ENCODE data around the gene CRYL1.

CRYL1 gene

DNA sequence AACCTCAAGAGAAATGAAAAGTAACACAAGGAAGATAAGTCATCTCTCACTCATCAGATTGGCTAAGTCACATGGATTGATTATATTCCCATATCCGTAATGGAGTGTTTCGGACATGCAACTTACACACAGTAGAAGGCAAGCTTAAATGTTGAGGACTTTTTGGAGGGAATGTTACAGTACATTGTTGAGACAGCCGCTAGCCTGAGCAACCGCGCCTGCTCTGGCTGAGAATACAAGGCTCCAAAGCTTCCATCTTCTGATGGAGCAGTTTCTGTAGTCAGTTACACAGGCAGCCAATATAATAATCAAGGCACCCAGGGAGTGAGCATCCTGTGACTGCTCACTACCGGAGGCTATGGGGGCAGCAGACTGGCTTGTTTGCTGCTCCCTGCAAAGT, 1.0 kb upstream of the CRYL1 start:
- DNase-seq, result no peak

DNA sequence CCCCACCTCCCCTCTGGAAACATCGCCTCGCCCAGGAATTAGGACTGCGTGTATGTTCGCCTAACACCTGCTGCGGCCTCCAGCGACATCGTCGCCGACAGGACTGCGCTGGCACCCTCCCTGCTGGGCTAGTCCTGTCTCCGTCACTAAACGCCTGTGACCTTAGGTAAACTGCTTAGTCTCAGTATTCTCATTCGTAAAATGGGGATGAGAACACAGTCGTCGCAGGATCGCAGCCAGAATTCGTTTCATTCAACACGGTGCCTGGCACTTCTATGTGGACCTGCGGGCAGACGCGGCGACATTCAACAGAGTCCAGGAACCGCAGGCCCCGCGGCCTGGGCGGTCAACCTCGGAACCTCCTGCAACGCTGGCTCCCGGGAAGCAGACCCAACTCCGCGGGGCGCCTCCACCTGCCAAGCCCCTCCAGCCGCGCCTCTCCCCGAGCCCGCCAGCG, 485 bp downstream of the CRYL1 start:
- DNase-seq, result peak; percentile 10

DNA sequence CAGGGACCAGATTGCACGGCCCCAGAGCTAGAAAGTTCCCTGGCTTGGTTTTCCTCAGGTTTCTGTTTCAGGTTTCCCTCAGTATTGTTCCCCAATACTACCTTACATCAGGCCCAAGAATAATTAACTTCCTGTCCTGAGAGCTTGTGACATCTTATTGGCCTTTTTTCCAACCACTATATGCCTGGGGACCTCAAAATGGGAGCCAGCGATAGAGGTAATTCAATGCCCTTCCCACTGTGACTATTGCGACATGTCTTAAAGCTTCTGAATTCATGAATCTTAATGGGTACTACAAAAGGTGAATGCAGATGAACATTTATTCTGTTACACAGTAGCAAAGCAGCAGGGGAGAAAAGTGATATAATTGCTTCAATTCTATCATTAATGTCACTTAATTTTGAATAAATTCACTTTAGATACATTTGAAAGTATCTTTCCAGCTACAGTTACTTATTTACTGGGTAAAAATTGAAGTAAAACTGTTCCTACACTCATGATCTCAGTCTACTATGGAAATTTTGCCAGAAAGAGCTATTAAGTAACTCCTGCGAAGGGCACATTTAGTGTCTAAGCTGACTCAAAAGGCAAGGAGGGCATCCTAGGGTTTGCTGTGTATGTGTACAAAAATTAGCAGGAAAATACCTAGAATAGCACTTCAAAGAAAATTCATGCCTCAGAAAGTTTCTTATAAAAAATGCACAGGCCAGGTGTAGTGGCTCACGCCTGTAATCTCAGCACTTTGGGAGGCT, 4.1 kb downstream of the CRYL1 start:
- DNase-seq, result no peak

DNA sequence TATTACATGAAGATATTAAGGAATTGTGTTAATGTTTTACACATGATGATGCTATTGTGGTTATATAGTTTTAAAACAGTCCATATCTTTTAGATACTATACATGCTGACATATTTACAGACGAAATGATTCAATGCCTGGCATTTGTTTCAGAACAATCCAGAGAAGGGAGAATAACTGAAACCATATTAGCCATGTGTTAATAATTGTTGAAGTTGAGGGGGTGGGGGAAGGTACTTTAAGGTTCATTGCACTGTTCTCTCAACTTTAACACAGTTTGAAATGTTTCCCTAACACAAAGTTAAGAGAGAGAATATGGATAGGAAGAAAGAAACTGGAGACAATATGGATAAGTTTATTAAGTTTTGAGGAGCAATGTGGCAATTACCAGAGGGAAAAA, 5.8 kb downstream of the CRYL1 start:
- DNase-seq, result no peak

DNA sequence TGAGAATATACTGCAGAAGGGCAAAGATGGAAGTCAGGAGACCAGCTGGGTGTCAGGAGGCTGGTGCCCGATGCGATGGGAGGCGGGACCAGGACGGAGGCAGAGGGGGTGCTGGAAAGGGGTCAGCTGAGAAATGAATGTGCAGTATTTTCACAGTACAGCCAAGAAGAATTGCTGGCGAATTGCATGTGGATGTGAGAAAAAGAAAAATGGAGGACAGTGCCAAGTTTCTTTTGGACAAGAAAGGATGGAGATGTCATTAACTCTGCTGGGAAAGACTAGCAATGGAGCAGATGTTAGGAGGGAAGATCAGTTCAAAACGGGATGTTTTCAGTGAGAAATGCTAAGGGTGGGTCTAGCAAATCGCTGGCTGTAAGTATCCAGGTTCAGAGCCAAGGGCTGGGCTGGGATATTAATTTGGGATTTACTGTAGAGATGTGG, 7.0 kb downstream of the CRYL1 start:
- DNase-seq, result no peak

DNA sequence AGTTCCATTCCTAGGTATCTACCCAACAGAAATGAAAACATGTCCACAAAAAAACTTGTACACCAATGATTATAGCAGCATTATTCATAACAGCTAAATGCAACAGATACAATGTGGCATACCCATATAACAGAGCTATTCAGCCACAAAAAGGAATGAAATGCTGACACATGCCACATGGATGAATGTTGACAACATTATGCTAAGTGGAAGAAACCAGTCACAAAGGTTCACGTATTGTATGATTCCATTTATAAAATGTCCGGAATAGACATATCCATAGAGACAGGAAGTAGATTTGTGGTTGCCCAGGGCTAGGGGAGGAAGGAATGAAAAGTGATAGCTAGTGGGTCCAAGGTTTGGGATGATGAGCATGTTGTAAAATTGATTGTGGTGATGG, 10.8 kb downstream of the CRYL1 start:
- no peak for DNase-seq

DNA sequence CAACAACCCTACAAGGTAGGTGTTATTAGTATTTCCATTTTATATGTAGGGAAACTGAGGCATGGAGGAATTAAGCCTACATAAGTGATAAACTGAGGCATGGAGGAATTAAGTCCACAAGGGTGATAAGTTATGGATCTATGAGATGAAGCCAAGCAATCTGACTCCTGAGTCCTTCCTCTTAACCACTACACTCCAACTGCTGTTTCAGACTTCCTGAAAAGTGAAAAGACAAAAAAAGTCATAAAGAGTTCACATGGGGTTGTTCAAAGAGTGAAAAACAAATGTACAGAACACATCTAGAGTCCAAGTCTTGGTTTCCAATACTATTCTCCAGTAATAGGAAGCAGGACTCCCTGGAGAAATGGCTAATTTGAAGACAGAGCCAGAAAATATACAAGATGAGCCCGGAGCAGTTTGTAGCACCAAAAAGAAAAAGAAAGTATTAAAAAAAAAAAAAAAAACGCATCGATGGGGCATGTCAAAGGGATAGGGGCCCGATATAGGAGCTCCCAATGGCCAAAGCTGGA, 12.1 kb downstream of the CRYL1 start:
- no peak for DNase-seq

DNA sequence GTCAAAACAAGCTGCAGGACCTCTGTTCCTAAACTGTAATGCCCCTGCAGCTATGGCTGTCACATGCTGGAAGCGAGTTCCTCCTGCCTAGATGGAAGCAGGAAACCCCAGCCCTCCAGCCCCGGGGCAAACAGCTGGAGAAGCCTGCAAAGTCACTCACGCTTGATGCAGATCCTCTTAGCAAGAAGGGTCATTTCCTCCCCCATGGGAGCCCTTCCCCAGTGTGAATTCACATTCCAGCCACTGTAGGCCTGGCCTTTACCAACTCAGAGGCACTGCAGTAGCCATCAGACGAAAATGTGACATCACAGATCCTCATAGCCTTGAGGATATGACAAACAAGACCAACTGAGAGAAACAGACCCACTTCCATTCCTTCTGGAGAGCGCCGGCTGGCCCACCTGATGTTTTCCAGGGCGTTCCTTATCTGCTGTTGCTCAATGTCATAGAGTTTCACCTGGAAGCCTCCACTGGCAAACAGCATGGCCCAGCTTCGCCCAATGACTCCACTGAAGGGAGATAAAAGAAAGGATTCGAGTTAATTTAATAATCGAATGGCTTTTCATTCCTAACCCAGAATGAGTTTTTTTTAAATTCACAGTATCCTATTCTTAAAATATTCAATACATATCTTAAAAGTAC, 13.5 kb downstream of the CRYL1 start:
- no peak for DNase-seq

DNA sequence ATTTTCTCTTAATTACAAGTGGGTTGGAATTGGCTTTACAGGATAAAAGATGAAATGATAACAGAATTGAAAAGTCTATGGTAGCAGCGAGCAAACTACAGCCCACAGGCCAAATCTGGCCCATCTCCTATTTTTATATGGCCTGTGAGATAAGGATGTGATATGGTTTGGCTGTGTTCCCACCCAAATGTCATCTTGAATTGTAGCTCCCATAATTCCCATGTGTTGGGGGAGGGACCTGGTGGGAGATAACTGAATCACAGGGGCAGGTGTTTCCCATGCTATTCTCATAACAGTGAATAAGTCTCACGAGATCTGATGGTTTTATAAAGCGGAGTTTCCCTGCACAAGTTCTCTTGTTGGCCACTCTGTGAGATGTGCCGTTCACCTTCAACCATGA, 19.0 kb downstream of the CRYL1 start:
- no peak for DNase-seq

DNA sequence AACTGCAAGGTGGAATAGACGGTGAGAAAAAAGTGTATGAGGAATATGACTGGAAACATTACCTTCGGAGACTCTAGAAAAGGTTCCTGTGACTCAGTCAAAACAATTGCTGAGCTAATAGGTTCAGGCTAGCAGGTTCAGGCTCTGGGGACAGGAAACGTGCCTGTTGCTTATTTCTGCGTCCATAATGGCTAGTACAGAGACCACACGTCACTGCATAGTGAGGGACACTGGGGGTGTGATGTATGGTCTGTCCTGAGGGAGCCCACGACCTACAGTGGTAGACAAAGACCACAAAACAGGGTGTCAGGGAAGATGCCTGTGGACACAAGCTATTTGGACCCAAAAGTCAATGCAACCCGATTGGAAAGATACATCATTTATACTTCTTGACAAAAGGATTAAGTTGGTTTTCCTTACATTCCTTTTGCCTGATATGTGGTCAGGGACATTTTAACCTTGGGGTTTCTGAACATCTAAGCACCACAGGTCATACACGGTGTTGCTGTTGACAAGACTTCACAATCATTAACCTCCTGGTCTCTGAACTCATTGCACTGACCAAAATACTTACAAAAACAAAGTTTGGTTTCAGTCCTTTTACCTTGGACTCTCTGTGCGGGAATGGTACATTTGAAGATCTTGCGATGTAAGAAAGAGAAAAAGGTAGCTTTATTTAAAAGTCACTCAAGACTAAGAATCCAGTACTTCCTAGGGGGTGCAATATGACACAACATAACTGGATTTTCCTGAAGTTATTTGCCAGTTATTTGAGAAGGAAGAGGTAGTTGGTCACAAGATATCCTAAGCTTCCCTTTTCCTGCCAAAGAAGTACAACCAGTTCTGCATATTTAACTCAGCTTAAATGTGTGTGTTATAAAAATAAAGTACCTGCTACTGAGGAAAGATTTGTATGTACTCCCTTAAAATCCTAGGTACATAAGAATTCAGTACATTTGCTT, 20.0 kb downstream of the CRYL1 start:
- no peak for DNase-seq

DNA sequence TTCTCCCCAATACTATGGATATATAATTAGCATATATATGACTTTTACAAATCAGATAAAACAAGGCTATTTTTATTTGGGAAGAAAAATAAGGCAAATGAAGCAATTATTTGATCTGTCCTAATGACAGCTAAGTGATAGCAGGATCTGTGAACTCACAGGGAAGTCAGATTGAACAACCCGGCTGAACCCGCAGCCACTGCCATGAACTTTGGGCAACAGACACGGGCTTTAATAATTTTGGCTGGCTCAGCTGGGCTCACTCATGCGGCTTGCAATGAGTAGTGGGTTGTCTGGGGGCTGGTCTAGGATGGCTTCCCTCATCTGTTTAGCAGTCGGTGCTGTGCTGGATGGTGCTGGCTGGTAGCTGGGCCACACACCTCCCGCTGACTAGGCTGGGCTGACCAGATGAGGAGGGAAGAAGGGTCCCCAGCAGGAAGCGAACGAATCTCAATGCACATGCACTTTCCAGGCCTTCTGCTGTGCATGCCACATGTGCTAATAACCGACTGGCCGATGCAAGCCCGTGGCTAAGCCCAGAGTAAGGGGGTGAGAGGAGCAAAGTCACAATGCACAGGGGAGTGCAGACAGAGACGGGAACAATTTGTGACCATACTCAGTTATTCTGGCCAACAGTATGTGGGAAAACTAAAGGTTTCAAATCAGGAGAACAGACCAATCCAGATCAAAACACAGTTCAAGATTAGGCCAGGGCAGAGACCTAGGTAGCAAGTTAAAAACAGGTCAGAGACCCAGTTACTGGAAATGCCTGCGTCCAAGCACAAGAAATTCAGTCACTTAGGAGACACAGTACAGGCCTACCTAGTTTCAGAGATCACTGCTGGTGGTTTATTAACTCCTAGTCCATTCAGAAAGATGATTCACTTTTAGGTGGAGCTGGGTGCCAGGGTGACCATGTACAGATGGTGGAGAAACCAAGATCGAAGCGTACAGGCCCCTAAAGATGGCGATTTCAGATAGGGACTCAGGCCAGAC, 22.3 kb downstream of the CRYL1 start:
- DNase-seq, result no peak

DNA sequence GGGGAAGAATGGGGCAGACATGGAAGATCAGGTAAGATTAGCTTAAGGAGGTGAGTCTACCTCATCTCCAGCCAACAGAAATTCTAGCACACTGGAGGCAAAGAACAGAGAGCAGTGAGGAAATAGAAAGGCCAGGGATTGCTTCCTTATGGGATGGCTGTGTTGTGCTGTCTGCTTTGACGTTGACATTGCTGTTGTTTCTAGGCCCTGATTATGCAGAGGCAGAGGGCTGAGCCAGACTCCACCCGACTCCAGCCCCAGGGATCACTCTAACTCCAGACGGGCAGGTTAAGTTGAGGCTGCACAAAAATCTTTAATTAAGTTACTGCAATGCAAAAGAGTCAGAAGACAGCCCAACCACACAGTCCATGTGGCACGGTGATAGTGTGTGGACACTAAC, 24.1 kb downstream of the CRYL1 start:
- DNase-seq, result no peak

DNA sequence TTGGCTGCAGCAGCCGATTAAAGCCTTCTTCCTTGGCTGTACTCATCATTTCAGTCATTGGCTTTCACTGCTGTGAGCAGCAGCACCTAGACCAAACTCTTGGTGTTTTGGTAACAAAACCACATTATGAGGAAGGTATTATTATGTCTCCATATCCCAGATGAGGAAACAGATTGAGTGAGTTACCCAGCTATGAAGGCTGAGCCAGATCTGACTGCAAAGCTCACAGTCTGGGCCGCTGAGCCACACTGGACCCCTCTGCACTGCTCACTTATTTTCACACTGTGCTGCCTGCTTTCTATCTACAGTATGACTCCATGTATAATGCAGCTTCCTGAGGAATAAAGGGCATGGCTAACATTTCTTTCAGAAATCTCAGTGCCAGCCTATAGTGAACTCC, 24.5 kb downstream of the CRYL1 start:
- DNase-seq, result no peak

DNA sequence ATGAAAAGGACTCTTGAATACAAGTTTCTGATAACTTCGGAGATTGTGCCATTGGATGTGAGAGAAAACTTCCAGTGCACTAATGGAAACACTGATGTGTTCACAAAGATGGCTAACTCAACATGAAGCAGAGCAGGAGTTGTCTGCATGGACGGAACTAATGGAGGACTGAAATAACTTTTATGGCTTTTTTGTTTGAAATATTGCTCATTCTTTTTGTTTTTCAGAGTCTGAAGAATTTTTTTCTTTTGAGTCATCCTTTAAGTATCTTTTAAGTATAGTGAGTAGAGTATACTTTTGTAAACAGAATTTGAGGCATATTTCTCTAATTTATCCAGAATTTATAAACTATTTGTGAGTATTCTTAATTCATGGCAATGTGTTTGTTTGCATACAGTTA, 25.7 kb downstream of the CRYL1 start:
- no peak for DNase-seq

DNA sequence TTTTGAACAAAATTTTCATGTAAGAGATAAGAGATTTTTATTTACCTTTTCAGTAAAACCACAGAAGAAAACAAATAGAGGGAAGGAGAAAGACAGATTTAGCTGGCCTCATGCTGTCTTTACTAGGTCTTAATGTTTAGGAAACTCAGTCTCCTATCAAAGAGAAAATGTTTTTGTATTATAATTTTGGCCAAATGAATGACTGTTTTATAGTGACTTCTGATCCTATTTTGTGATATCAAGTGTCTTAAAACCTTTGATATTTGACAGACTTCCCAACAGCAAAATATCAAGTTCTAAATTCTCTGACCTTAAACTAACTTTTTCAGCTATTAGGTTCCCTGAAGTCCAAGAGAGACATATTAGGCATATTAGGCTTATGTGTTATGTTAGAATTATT, 27.0 kb downstream of the CRYL1 start:
- DNase-seq, result no peak

DNA sequence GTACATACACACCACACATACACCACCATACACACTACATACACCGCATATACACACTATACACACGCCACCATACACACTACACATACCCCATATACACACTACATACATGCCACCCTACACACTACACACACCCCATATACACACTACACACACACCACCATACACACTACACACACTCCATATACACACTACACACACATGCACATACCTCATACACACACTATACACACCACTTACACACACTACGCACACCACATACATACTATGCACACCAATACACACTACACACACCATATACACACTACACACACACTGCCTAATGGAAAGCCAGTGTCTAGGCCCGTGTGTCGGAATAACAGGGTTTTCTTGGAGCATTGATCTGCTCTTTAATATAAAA, 27.5 kb downstream of the CRYL1 start:
- no peak for DNase-seq

DNA sequence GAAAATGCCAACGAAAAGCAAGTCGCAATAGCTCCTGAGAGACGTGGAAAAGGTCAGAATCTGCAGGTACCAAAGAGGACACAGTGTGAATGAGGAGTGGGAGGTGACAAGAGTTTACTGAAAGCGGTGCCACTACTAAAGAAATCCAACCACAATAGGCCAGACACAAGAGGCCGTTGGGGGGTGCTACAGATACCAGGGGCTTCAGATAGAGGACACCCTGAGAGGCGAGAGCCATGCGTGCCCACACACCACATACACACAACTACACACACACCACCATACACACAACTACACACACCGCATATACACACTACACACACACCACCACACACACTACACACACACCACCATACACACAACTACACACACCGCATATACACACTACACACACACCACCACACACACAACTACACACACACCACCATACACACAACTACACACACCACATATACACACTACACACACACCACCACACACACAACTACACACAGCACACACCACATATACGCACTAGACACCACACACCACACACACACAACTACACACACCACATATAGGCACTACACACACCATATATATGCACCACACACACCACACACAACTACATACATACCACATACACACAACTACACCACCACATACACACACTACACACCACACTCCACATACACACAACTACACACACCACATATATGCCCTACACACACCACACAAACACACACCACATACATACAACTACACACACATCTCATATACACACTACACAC, 28.5 kb downstream of the CRYL1 start:
- no peak for DNase-seq

DNA sequence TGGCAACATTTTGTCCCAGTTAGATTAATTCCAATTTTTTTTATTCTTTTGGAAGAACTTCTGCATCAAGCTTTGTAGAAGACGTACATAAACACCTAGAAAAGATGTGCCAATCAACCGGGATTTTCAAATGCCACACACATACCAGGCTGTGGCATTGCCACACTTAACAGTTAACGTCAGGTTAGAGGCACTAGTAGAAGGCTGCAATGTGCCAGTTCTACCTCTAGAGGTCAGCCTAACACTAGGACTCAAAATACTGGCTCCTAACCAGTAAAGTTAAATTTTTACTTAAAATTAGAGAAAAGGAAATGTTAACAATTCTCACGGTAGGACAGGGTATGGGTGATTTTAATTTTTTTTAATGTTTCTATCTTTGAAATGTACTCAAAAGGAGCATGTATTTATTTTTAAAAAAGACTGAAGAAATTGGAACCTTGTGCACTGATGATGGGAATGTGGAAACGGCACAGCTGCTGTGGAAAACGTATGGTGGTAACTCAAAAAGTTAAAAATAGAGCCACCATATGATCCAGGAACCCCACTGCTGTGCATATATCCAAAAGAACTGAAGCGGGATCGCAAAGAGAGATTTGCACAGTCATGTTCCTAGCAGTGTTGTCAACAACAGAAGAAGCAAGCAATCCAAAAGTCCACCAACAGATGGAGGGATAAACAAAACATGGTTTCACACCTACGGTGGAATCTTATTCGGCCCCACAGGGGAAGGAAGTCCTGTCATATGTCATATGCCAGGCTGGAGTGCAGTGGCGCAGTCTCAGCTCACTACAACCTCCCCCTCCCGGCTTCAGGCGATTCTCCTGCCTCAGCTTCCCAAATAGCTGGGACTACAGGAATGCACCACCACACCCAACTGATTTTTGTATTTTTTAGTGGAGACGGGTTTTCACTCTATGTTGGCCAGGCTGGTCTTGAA, 30.3 kb downstream of the CRYL1 start:
- DNase-seq, result peak; percentile 34

DNA sequence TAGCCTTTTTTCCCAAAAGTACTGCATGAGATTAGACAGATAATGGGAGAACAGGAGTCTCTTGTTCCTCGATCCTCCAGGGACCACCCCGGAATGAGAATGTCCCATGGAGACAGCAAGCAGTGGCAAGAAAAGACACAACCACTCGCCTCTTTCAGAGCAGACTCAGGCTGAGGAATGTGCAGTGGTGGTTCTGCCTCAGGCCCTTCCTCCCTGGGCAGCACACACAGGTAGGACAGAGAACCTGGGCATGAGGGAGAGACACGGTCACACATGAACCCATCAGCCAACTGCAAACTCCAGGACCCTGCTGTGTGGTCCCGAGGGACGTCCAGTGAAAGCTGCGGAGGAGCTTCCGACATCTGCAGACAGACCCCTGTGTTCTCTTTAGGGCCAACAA, 31.0 kb downstream of the CRYL1 start:
- DNase-seq, result no peak

DNA sequence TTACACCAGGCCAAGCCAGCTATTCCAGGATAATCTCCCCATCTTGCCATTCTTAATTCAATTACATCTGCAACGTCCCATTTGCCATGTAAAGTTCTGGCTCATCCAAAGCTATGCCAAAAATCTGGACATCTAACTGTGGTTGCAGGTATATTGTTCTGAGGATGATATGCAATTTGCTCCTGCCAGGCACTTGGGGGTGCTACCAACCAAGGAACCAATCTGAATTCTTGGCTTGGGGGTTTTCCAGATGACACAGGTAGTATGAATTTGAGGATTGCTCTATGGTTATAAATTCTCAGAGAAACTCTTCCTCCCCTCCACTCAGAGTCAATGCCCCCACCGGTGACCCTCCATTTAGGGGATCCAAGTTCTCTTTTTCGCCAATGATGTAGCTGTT, 33.0 kb downstream of the CRYL1 start:
- DNase-seq, result no peak
